ENCODE measurements around the gene ZNF430.

Gene ZNF430

DNA sequence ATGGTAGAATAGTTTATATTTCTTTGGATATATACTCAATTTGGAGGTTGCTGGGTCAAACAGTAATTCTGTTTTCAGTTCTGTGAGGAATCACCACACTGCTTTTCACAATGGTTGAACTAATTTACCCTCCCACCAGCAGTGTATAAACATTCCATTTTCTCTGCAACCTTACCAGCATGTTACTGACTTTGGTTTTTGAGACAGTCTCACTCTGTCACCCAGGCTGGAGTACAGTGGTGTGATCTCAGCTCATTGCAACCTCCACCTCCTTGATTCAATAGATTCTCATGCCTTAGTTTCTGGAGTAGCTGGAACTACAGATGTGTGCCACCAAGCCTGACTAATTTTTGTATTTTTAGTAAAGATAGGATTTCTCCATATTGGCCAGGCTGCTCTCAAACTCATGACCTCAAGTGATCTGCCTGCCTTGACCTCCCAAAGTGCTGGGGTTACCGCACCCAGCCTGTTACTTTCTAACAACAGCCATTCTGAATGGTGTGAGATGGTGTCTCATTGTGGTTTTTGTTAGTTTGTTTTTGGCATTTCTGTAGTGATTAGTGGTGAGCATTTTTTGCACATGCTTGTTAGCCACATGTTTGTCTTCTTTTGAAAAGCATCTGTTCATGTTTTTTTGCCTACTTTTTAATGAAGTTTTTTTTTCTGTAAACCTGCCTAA, 74.0 kb downstream of the ZNF430 start:
- Histone ChIP-seq H3K79me1 (replicated peaks; ENCODE audit: low read length, poor library complexity, severe bottlenecking) (peaks cover 21% of the 10 kb centered on the region), H2AFZ (ENCODE audit: low read depth, low read length) (no peak overlapping the region), H3K4me1 (ENCODE audit: control insufficient read depth, insufficient read depth, low read depth, low read length) (no peaks in the 10 kb centered on the region), H2BK120ac (ENCODE audit: low read depth, low read length) (no peak overlapping the region), H3K9ac (ENCODE audit: low read length) (no peak overlapping the region), H3K14ac (ENCODE audit: low read length in 2 of 2) (no peak overlapping the region), H2BK12ac (ENCODE audit: low read length in 2 of 2) (no peak overlapping the region), H4K91ac (ENCODE audit: low read length) (no peak overlapping the region), H3K27ac (ENCODE audit: low read length, poor library complexity, severe bottlenecking) (no peak overlapping the region), H3K4me3 (ENCODE audit: insufficient read depth in 1 of 2, low read depth in 1 of 2, low read length in 2 of 2) (no peak overlapping the region), H2BK5ac (ENCODE audit: low read depth, low read length, poor library complexity, severe bottlenecking) (no peak overlapping the region), H3K23ac (ENCODE audit: low read length in 2 of 2) (no peak overlapping the region), H2BK15ac (ENCODE audit: low read depth, poor library complexity, severe bottlenecking) (no peak overlapping the region), H3K36me3 (ENCODE audit: control insufficient read depth in 1 of 2, insufficient read depth in 2 of 2, low read depth in 1 of 2, low read length in 2 of 2) (peaks cover 2 to 10% of the 10 kb centered on the region in 2 experiments), H3K4me2 (ENCODE audit: low read length, poor library complexity, severe bottlenecking) (no peak overlapping the region), H3K4ac (ENCODE audit: low read depth in 1 of 2, low read length in 2 of 2) (no peak overlapping the region), H3K18ac (ENCODE audit: low read depth in 1 of 2, low read length in 2 of 2) (no peak overlapping the region), H2AK5ac (ENCODE audit: low read length, severe bottlenecking) (no peak overlapping the region), H3K9me3 (ENCODE audit: control insufficient read depth, low read length) (peaks cover 2% of the 10 kb centered on the region), H4K8ac (ENCODE audit: low read length) (no peak overlapping the region), H3K27me3 (ENCODE audit: control insufficient read depth in 1 of 2, insufficient read depth in 1 of 2, low read length in 2 of 2) (no peaks in the 10 kb centered on the region)
- 57% methylated on average over 1 of the region's 1 CpG for WGBS
- DNase-seq, result peak; percentile 26

DNA sequence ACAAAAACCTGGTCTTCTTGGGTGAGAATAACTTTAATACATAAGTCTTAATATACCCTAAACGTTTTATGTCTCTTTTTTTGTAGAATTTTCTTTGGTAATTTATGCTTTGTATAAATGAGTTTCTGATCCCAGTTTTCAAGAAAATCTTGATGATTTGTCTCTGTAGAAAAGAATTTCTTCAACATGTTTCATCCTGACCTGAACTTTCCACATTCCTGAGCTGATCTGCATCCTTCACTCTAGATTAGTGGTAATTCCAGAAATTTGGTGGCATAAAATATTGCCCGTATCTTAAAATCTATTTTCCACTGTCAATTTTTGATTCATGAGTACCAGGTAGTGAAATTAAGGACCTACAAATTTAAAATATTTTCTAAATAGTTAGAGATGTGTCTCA, 77.8 kb downstream of the ZNF430 start:
- H3K4me3 ChIP-seq (ENCODE audit: insufficient read depth in 1 of 2, low read depth in 1 of 2, low read length in 2 of 2), result no peak overlapping the region
- no peak overlapping the region for H4K91ac ChIP-seq (ENCODE audit: low read length)
- H2BK120ac ChIP-seq (ENCODE audit: low read depth, low read length), result no peak overlapping the region
- no peak overlapping the region for H3K23ac ChIP-seq (ENCODE audit: low read length in 2 of 2)
- H3K9me3 ChIP-seq (ENCODE audit: control insufficient read depth, low read length), result peaks cover 3% of the 10 kb centered on the region
- H3K27me3 ChIP-seq (ENCODE audit: control insufficient read depth in 1 of 2, insufficient read depth in 1 of 2, low read length in 2 of 2), result no peaks in the 10 kb centered on the region
- no peak overlapping the region for H4K8ac ChIP-seq (ENCODE audit: low read length)
- H3K79me1 ChIP-seq (replicated peaks; ENCODE audit: low read length, poor library complexity, severe bottlenecking), result peaks cover 24% of the 10 kb centered on the region
- no peak overlapping the region for H3K4ac ChIP-seq (ENCODE audit: low read depth in 1 of 2, low read length in 2 of 2)
- DNase-seq, result no peak
- no peak overlapping the region for H3K4me2 ChIP-seq (ENCODE audit: low read length, poor library complexity, severe bottlenecking)
- H2BK12ac ChIP-seq (ENCODE audit: low read length in 2 of 2), result no peak overlapping the region
- no peak overlapping the region for H3K9ac ChIP-seq (ENCODE audit: low read length)
- no peak overlapping the region for H3K14ac ChIP-seq (ENCODE audit: low read length in 2 of 2)
- no peak overlapping the region for H2AK5ac ChIP-seq (ENCODE audit: low read length, severe bottlenecking)
- H2AFZ ChIP-seq (ENCODE audit: low read depth, low read length), result no peak overlapping the region
- H3K36me3 ChIP-seq (ENCODE audit: control insufficient read depth in 1 of 2, insufficient read depth in 2 of 2, low read depth in 1 of 2, low read length in 2 of 2), result peaks cover 3 to 11% of the 10 kb centered on the region in 2 experiments
- no peak overlapping the region for H2BK5ac ChIP-seq (ENCODE audit: low read depth, low read length, poor library complexity, severe bottlenecking)
- H3K27ac ChIP-seq (ENCODE audit: low read length, poor library complexity, severe bottlenecking), result no peak overlapping the region
- H3K4me1 ChIP-seq (ENCODE audit: control insufficient read depth, insufficient read depth, low read depth, low read length), result no peaks in the 10 kb centered on the region
- H2BK15ac ChIP-seq (ENCODE audit: low read depth, poor library complexity, severe bottlenecking), result no peak overlapping the region
- WGBS, result no CpG with 5 or more reads among the region's 2 CpGs
- H3K18ac ChIP-seq (ENCODE audit: low read depth in 1 of 2, low read length in 2 of 2), result no peak overlapping the region

DNA sequence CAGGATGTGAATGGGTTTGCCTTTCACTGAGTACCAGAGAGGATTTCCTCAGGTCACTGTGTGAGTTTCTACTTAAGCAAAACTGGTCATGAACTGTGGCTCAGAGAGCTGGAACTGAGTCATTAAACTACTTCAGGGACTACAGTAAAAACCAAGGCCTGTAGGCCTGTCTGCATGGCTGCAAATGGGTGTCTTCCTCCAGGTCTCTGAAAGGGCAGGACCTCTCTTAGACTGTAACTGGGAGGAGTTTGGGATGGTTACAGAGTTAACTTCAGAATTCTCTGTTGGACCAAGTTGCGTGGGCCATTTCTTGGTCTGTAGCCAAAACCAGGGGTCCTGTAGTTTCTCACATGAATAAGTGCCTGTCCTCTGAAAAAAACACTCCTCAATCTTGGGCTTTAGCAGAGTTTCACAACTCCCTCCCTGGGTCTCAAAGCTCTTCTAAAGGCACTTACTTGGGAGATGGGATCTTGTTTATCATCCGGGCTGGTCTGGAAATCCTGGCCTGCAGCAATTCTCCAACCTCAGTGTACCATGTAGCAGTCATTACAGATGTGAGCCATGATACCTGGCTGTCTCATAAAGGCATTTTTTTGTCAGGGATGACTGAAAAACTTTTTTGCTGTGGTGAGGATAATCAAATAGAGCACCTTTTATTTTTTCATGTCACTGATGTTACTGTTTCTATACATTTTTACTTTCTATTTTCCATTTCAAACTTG, 81.2 kb downstream of the ZNF430 start:
- Histone ChIP-seq H3K9me3 (ENCODE audit: control insufficient read depth, low read length) (peaks cover 6% of the 10 kb centered on the region), H3K4ac (ENCODE audit: low read depth in 1 of 2, low read length in 2 of 2) (no peak overlapping the region), H2BK12ac (ENCODE audit: low read length in 2 of 2) (no peak overlapping the region), H3K27ac (ENCODE audit: low read length, poor library complexity, severe bottlenecking) (no peak overlapping the region), H2BK120ac (ENCODE audit: low read depth, low read length) (no peak overlapping the region), H3K27me3 (ENCODE audit: control insufficient read depth in 1 of 2, insufficient read depth in 1 of 2, low read length in 2 of 2) (no peaks in the 10 kb centered on the region), H3K79me1 (replicated peaks; ENCODE audit: low read length, poor library complexity, severe bottlenecking) (peaks cover 8% of the 10 kb centered on the region), H3K18ac (ENCODE audit: low read depth in 1 of 2, low read length in 2 of 2) (no peak overlapping the region), H2BK15ac (ENCODE audit: low read depth, poor library complexity, severe bottlenecking) (no peak overlapping the region), H3K9ac (ENCODE audit: low read length) (peak overlapping the region; percentile 7), H3K4me2 (ENCODE audit: low read length, poor library complexity, severe bottlenecking) (no peak overlapping the region), H3K14ac (ENCODE audit: low read length in 2 of 2) (no peak overlapping the region), H2BK5ac (ENCODE audit: low read depth, low read length, poor library complexity, severe bottlenecking) (no peak overlapping the region), H3K23ac (ENCODE audit: low read length in 2 of 2) (no peak overlapping the region), H3K36me3 (ENCODE audit: control insufficient read depth in 1 of 2, insufficient read depth in 2 of 2, low read depth in 1 of 2, low read length in 2 of 2) (peaks cover 13 to 28% of the 10 kb centered on the region in 2 experiments), H3K4me3 (ENCODE audit: insufficient read depth in 1 of 2, low read depth in 1 of 2, low read length in 2 of 2) (no peak overlapping the region), H4K91ac (ENCODE audit: low read length) (no peak overlapping the region), H2AK5ac (ENCODE audit: low read length, severe bottlenecking) (no peak overlapping the region), H4K8ac (ENCODE audit: low read length) (no peak overlapping the region), H3K4me1 (ENCODE audit: control insufficient read depth, insufficient read depth, low read depth, low read length) (no peaks in the 10 kb centered on the region), H2AFZ (ENCODE audit: low read depth, low read length) (no peak overlapping the region)
- WGBS, result 69% methylated on average over 2 of the region's 2 CpGs
- peak; percentile 78 for DNase-seq

DNA sequence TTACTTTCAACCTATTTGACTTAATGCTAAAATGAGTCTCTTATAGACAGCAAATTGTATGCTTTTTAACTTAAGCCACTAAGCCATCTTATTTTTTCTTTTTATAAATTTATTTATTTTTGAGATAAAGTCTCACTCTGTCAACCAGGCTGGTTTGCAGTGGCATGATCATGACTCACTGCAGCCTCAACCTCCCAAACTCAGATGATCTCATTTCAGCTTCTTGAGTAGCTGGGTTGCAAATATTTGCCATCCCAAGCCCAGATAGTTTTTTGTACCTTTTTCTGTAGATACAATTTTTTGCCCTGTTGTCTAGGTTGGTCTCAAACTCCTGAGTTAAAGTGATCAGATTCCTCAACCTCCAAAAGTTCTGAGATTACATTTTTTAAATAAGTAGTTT, 88.7 kb downstream of the ZNF430 start:
- no peak overlapping the region for H4K8ac ChIP-seq (ENCODE audit: low read length)
- H2BK120ac ChIP-seq (ENCODE audit: low read depth, low read length), result no peak overlapping the region
- DNase-seq, result peak; percentile 34
- no peak overlapping the region for H3K14ac ChIP-seq (ENCODE audit: low read length in 2 of 2)
- no peaks in the 10 kb centered on the region for H3K4me1 ChIP-seq (ENCODE audit: control insufficient read depth, insufficient read depth, low read depth, low read length)
- H3K23ac ChIP-seq (ENCODE audit: low read length in 2 of 2), result no peak overlapping the region
- no peak overlapping the region for H3K18ac ChIP-seq (ENCODE audit: low read depth in 1 of 2, low read length in 2 of 2)
- no peak overlapping the region for H2BK12ac ChIP-seq (ENCODE audit: low read length in 2 of 2)
- peaks cover 6% of the 10 kb centered on the region for H3K79me1 ChIP-seq (replicated peaks; ENCODE audit: low read length, poor library complexity, severe bottlenecking)
- no peak overlapping the region for H3K4me3 ChIP-seq (ENCODE audit: insufficient read depth in 1 of 2, low read depth in 1 of 2, low read length in 2 of 2)
- no peak overlapping the region for H3K9ac ChIP-seq (ENCODE audit: low read length)
- no peak overlapping the region for H4K91ac ChIP-seq (ENCODE audit: low read length)
- no peak overlapping the region for H3K4me2 ChIP-seq (ENCODE audit: low read length, poor library complexity, severe bottlenecking)
- peaks cover 11 to 22% of the 10 kb centered on the region in 2 experiments for H3K36me3 ChIP-seq (ENCODE audit: control insufficient read depth in 1 of 2, insufficient read depth in 2 of 2, low read depth in 1 of 2, low read length in 2 of 2)
- no peak overlapping the region for H3K4ac ChIP-seq (ENCODE audit: low read depth in 1 of 2, low read length in 2 of 2)
- no peak overlapping the region for H3K27ac ChIP-seq (ENCODE audit: low read length, poor library complexity, severe bottlenecking)
- H2AFZ ChIP-seq (ENCODE audit: low read depth, low read length), result no peak overlapping the region
- H2BK15ac ChIP-seq (ENCODE audit: low read depth, poor library complexity, severe bottlenecking), result no peak overlapping the region
- H2AK5ac ChIP-seq (ENCODE audit: low read length, severe bottlenecking), result no peak overlapping the region
- H2BK5ac ChIP-seq (ENCODE audit: low read depth, low read length, poor library complexity, severe bottlenecking), result no peak overlapping the region
- H3K27me3 ChIP-seq (ENCODE audit: control insufficient read depth in 1 of 2, insufficient read depth in 1 of 2, low read length in 2 of 2), result no peaks in the 10 kb centered on the region
- H3K9me3 ChIP-seq (ENCODE audit: control insufficient read depth, low read length), result peaks cover 28% of the 10 kb centered on the region

Measured in mesenchymal stem cell (in vitro differentiated cells and primary cell).